WTC11 (cell line): ENCODE data around the gene NHERF2.

ENCODE experiments used
- ATF3 ChIP-seq: sonication (generic); formaldehyde crosslinking; conservative IDR thresholded peaks from 2 replicates; pipeline ENCODE4 v1.8.1; 2022; ENCODE audit warnings: mild to moderate bottlenecking, missing genetic modification reagents
- ESRRA ChIP-seq: sonication (generic); formaldehyde crosslinking; IDR thresholded peaks from 2 replicates; pipeline ENCODE4 v1.8.1; 2022; ENCODE audit warnings: mild to moderate bottlenecking, missing genetic modification reagents, borderline replicate concordance
- HMGXB4 ChIP-seq: sonication (generic); formaldehyde crosslinking; IDR thresholded peaks from 2 replicates; pipeline ENCODE4 v1.8.1; 2023; ENCODE audit warnings: mild to moderate bottlenecking, moderate library complexity, missing genetic modification reagents
- TP53 ChIP-seq: sonication (generic); formaldehyde crosslinking; IDR thresholded peaks from 2 replicates; pipeline ENCODE4 v1.8.1; 2023; ENCODE audit warnings: mild to moderate bottlenecking, missing genetic modification reagents
- TF ChIP-seq, protein P1 (sequence below): sonication (generic); formaldehyde crosslinking; IDR thresholded peaks from 2 replicates; pipeline ENCODE4 v1.8.1; 2022; ENCODE audit warnings: low read depth, missing genetic modification reagents, borderline replicate concordance
- TF ChIP-seq, protein P2 (sequence below): fragments of 200-600 bp; IDR thresholded peaks from 2 replicates; pipeline ENCODE4 v1.8.0; 2022; ENCODE audit warnings: antibody characterized with exemption

GRCh38 chr16:1984347-1985225 is 42.1 kb upstream of the NHERF2 start:
- TF ChIP-seq ESRRA, result no peak; the same call in 1 of the 2 replicates
- no peak for TF ChIP-seq ATF3
- no peak for TF ChIP-seq TP53 (CRISPR knock-in tag)
- TF ChIP-seq, protein P1, sequence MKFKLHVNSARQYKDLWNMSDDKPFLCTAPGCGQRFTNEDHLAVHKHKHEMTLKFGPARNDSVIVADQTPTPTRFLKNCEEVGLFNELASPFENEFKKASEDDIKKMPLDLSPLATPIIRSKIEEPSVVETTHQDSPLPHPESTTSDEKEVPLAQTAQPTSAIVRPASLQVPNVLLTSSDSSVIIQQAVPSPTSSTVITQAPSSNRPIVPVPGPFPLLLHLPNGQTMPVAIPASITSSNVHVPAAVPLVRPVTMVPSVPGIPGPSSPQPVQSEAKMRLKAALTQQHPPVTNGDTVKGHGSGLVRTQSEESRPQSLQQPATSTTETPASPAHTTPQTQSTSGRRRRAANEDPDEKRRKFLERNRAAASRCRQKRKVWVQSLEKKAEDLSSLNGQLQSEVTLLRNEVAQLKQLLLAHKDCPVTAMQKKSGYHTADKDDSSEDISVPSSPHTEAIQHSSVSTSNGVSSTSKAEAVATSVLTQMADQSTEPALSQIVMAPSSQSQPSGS (CRISPR knock-in tag), result no peak
- TF ChIP-seq, protein P2, sequence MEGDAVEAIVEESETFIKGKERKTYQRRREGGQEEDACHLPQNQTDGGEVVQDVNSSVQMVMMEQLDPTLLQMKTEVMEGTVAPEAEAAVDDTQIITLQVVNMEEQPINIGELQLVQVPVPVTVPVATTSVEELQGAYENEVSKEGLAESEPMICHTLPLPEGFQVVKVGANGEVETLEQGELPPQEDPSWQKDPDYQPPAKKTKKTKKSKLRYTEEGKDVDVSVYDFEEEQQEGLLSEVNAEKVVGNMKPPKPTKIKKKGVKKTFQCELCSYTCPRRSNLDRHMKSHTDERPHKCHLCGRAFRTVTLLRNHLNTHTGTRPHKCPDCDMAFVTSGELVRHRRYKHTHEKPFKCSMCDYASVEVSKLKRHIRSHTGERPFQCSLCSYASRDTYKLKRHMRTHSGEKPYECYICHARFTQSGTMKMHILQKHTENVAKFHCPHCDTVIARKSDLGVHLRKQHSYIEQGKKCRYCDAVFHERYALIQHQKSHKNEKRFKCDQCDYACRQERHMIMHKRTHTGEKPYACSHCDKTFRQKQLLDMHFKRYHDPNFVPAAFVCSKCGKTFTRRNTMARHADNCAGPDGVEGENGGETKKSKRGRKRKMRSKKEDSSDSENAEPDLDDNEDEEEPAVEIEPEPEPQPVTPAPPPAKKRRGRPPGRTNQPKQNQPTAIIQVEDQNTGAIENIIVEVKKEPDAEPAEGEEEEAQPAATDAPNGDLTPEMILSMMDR, result no peak
- no peak for TF ChIP-seq HMGXB4
